Measurements from ENCODE around the gene PHF14.

DNA sequence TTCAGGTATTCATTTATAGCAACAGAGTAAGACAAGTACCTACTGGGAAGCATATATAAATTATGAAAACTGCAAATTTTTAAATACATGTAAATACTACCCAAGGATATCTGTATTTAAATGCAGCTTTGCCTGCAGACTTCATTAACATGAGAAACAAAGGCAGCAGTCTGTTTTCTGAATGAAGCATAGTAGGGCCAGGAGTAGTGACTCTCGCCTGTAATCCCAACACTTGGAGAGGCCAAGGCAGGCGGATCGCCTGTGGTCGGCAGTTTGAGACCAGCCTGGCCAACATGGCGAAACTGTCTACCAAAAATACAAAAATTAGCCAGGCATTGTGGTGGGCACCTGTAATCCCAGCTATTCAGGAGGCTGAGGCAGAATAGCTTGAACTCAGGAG is 42.5 kb upstream of the PHF14 start:
- TF ChIP-seq, protein P1, sequence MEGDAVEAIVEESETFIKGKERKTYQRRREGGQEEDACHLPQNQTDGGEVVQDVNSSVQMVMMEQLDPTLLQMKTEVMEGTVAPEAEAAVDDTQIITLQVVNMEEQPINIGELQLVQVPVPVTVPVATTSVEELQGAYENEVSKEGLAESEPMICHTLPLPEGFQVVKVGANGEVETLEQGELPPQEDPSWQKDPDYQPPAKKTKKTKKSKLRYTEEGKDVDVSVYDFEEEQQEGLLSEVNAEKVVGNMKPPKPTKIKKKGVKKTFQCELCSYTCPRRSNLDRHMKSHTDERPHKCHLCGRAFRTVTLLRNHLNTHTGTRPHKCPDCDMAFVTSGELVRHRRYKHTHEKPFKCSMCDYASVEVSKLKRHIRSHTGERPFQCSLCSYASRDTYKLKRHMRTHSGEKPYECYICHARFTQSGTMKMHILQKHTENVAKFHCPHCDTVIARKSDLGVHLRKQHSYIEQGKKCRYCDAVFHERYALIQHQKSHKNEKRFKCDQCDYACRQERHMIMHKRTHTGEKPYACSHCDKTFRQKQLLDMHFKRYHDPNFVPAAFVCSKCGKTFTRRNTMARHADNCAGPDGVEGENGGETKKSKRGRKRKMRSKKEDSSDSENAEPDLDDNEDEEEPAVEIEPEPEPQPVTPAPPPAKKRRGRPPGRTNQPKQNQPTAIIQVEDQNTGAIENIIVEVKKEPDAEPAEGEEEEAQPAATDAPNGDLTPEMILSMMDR (IDR thresholded peaks at IDR 0.05), result no peak
- no peak for TF ChIP-seq EZH2 (IDR thresholded peaks at IDR 0.05; ENCODE audit: borderline replicate concordance, insufficient read depth, low read depth, low read length, poor library complexity, severe bottlenecking)
